H1 (cell line): Measurements from ENCODE around the gene MFRP. TPM values are rescaled to one million over a fixed set of nuclear protein-coding genes. Genes with fewer than 3 reads are reported as not detected.

Experiments used
- CTCF ChIA-PET: fragments of 300-600 bp; sonication (Branson Sonifier 250); formaldehyde crosslinking; loops from one replicate; lab custom pipeline; 2021; ENCODE audit not compliant: partially characterized antibody; lab: Charles Lee
- POLR2A ChIA-PET: fragments of 300-600 bp; sonication (Branson Sonifier 250); formaldehyde crosslinking; loops from one replicate; lab custom pipeline; 2021; ENCODE audit warnings: inconsistent platforms; ENCODE audit not compliant: partially characterized antibody; lab: Charles Lee
- DNase-seq, 2 experiments: peaks; one replicate each; pipeline versions ENCODE4 v3.0.0 to v3.0.0-alpha.2; 2010 to 2022; ENCODE audit warnings: low spot score in 2 of 2, low read depth in 1 of 2, mixed read lengths in 1 of 2
- FAIRE-seq: peaks from 2 replicates; lab custom pipeline; 2011; peaks lifted over from hg19 to GRCh38; lab: Jason Lieb, UNC
- H2AFZ ChIP-seq: 2 replicates; pipeline ENCODE4 v1.8.1; 2012; ENCODE audit warnings: low read length, inconsistent platforms
- H2AK5ac ChIP-seq: 2 replicates; pipeline ENCODE4 v1.6.1; 2013; ENCODE audit warnings: low read depth, low read length
- H2BK120ac ChIP-seq: replicated peaks from 2 replicates; pipeline ENCODE3; 2013; ENCODE audit warnings: low read depth, low read length, inconsistent platforms
- H2BK12ac ChIP-seq: 2 replicates; pipeline ENCODE4 v1.6.1; 2013; ENCODE audit warnings: low read depth, low read length
- H2BK15ac ChIP-seq: 2 replicates; pipeline ENCODE4 v1.6.1; 2013; ENCODE audit warnings: low read length
- H2BK20ac ChIP-seq: 2 replicates; pipeline ENCODE4 v1.6.1; 2013; ENCODE audit warnings: low read length
- H2BK5ac ChIP-seq: 2 replicates; pipeline ENCODE4 v1.6.1; 2013; ENCODE audit warnings: low read depth, low read length
- H3K14ac ChIP-seq: 2 replicates; pipeline ENCODE4 v1.6.1; 2013; ENCODE audit warnings: inconsistent platforms; ENCODE audit not compliant: insufficient read length
- H3K18ac ChIP-seq: 2 replicates; pipeline ENCODE4 v1.6.1; 2013; ENCODE audit warnings: low read length; ENCODE audit errors: extremely low read depth
- H3K23ac ChIP-seq: 2 replicates; pipeline ENCODE4 v1.6.1; 2013; ENCODE audit warnings: inconsistent platforms; ENCODE audit not compliant: insufficient read length
- H3K23me2 ChIP-seq: 2 replicates; pipeline ENCODE4 v1.6.1; 2013; ENCODE audit warnings: low read depth, low read length
- H3K27ac ChIP-seq: 2 replicates; pipeline ENCODE4 v1.6.1; 2011; ENCODE audit warnings: low read depth, low read length, inconsistent platforms
- H3K27me3 ChIP-seq, 4 experiments: replicated peaks in 1 of 4; 1 replicate in 1 of 4; 2 replicates in 3 of 4; pipeline versions ENCODE4 v1.6.1 to v1.8.1; 2011 to 2013; ENCODE audit warnings: low read length in 3 of 4, mild to moderate bottlenecking in 3 of 4, inconsistent platforms in 2 of 4, mixed read lengths in 2 of 4, moderate library complexity in 1 of 4; ENCODE audit not compliant: control insufficient read depth in 3 of 4, insufficient read depth in 3 of 4; ENCODE audit errors: extremely low read depth in 1 of 4
- H3K36me3 ChIP-seq, 4 experiments: 2 replicates each; pipeline versions ENCODE4 v1.6.1 to v1.8.1; 2011 to 2013; ENCODE audit warnings: mild to moderate bottlenecking in 4 of 4, low read length in 3 of 4, moderate library complexity in 2 of 4, control low read depth in 1 of 4, inconsistent platforms in 1 of 4; ENCODE audit not compliant: insufficient read depth in 4 of 4, control insufficient read depth in 2 of 4
- H3K4ac ChIP-seq: replicated peaks from 2 replicates; pipeline ENCODE3; 2013; ENCODE audit warnings: low read length, low read depth, mixed read lengths, inconsistent platforms; ENCODE audit not compliant: insufficient read length
- H3K4me1 ChIP-seq, 4 experiments: replicated peaks in 1 of 4; 1 replicate in 1 of 4; 2 replicates in 3 of 4; pipeline versions ENCODE4 v1.6.1 to v1.8.1; 2011 to 2013; ENCODE audit warnings: low read length in 3 of 4, inconsistent platforms in 2 of 4, mixed read lengths in 1 of 4; ENCODE audit not compliant: insufficient read depth in 4 of 4, control insufficient read depth in 3 of 4
- H3K4me2 ChIP-seq, 2 experiments: 2 replicates each; pipeline versions ENCODE4 v1.6.1 to v1.8.1; 2011 to 2013; ENCODE audit warnings: low read depth in 2 of 2, low read length in 2 of 2, control low read depth in 1 of 2, inconsistent platforms in 1 of 2, mild to moderate bottlenecking in 1 of 2; ENCODE audit not compliant: insufficient read depth in 1 of 2
- H3K4me3 ChIP-seq, 4 experiments: fragments of 200-600, 300-600 bp in 1 of 4; sonication (generic), shearing (Covaris generic), sonication (Bioruptor Twin) in 1 of 4; 2 replicates each; pipeline versions ENCODE4 v1.5.1 to v1.8.1; 2011 to 2016; ENCODE audit warnings: low read length in 4 of 4, low read depth in 3 of 4, control low read depth in 2 of 4, inconsistent platforms in 2 of 4, mild to moderate bottlenecking in 2 of 4, mixed read lengths in 1 of 4, moderate library complexity in 1 of 4; ENCODE audit not compliant: insufficient read depth in 2 of 4; ENCODE audit errors: extremely low read depth in 1 of 4
- H3K56ac ChIP-seq: replicated peaks from 2 replicates; pipeline ENCODE3; 2013; ENCODE audit warnings: low read depth, mild to moderate bottlenecking, mixed read lengths, low read length, inconsistent platforms; ENCODE audit not compliant: insufficient read length
- H3K79me1 ChIP-seq: 2 replicates; pipeline ENCODE4 v1.6.1; 2013; ENCODE audit warnings: low read depth, low read length, control low read depth
- H3K79me2 ChIP-seq, 2 experiments: 2 replicates each; pipeline versions ENCODE4 v1.6.1 to v1.8.1; 2012 to 2013; ENCODE audit warnings: low read length in 2 of 2, mild to moderate bottlenecking in 2 of 2, inconsistent platforms in 1 of 2; ENCODE audit not compliant: insufficient read depth in 2 of 2, control insufficient read depth in 1 of 2
- H3K9ac ChIP-seq, 4 experiments: replicated peaks in 1 of 4; 1 replicate in 1 of 4; 2 replicates in 3 of 4; pipeline versions ENCODE4 v1.6.1 to v1.8.1; 2011 to 2013; ENCODE audit warnings: low read depth in 3 of 4, low read length in 3 of 4, control low read depth in 2 of 4, mild to moderate bottlenecking in 2 of 4, moderate library complexity in 2 of 4, inconsistent platforms in 1 of 4; ENCODE audit errors: extremely low read depth in 1 of 4
- H3K9me3 ChIP-seq, 2 experiments: 2 replicates each; pipeline versions ENCODE4 v1.6.1 to v1.8.1; 2012 to 2013; ENCODE audit warnings: mild to moderate bottlenecking in 2 of 2, moderate library complexity in 2 of 2, control low read depth in 1 of 2, inconsistent platforms in 1 of 2, low read depth in 1 of 2, low read length in 1 of 2, mixed read lengths in 1 of 2; ENCODE audit not compliant: insufficient read depth in 2 of 2
- H4K20me1 ChIP-seq, 2 experiments: replicated peaks in 1 of 2; 2 replicates each; pipeline versions ENCODE3 to v1.8.1; 2011 to 2013; ENCODE audit warnings: inconsistent platforms in 2 of 2, low read length in 2 of 2, mild to moderate bottlenecking in 1 of 2; ENCODE audit not compliant: insufficient read depth in 2 of 2, control insufficient read depth in 1 of 2
- H4K5ac ChIP-seq: 2 replicates; pipeline ENCODE4 v1.6.1; 2013; ENCODE audit warnings: low read length, low read depth, mixed read lengths, inconsistent platforms; ENCODE audit not compliant: insufficient read length
- H4K8ac ChIP-seq: 2 replicates; pipeline ENCODE4 v1.8.0; 2013; ENCODE audit warnings: mild to moderate bottlenecking, moderate library complexity, low read length, inconsistent platforms; ENCODE audit not compliant: insufficient read depth; ENCODE audit errors: extremely low read depth
- H4K91ac ChIP-seq: replicated peaks from 2 replicates; pipeline ENCODE3; 2013; ENCODE audit warnings: low read length, mixed read lengths, inconsistent platforms; ENCODE audit not compliant: insufficient read length
- ASH2L ChIP-seq: fragments of 200-600, 300-600 bp; sonication (generic); IDR thresholded peaks from one replicate; pipeline ENCODE4 v1.7.1; 2017; ENCODE audit warnings: low read length
- CREB1 ChIP-seq: IDR thresholded peaks from 2 replicates; pipeline ENCODE4 v1.6.1; 2012; ENCODE audit warnings: inconsistent platforms
- EGR1 ChIP-seq: IDR thresholded peaks from 2 replicates; pipeline ENCODE4 v1.6.1; 2011; ENCODE audit warnings: low read depth, low read length, borderline replicate concordance
- KDM1A ChIP-seq: fragments of 200-600, 300-600 bp; sonication (generic); IDR thresholded peaks from 2 replicates; pipeline ENCODE4 v1.7.1; 2016; ENCODE audit warnings: mild to moderate bottlenecking, low read length, borderline replicate concordance
- POU5F1 ChIP-seq: IDR thresholded peaks from 2 replicates; pipeline ENCODE4 v1.6.1; 2011; ENCODE audit warnings: low read depth, mild to moderate bottlenecking, low read length, moderate library complexity
- RAD21 ChIP-seq, 2 experiments: IDR thresholded peaks in 1 of 2; conservative IDR thresholded peaks in 1 of 2; 2 replicates each; pipeline ENCODE4 v1.6.1; 2011; ENCODE audit warnings: low read depth in 2 of 2, low read length in 2 of 2, improper control_type of control experiment in 1 of 2, inconsistent platforms in 1 of 2, mild to moderate bottlenecking in 1 of 2, moderate library complexity in 1 of 2
- SIN3A ChIP-seq, 2 experiments: IDR thresholded peaks in 1 of 2; conservative IDR thresholded peaks in 1 of 2; 2 replicates each; pipeline ENCODE4 v1.6.1; 2011 to 2012; ENCODE audit warnings: low read length in 2 of 2, improper control_type of control experiment in 1 of 2, low read depth in 1 of 2, mild to moderate bottlenecking in 1 of 2
- YY1 ChIP-seq: IDR thresholded peaks from 2 replicates; pipeline ENCODE4 v1.6.1; 2011; ENCODE audit warnings: low read depth, mild to moderate bottlenecking, low read length
- WGBS, 2 experiments: shearing (Covaris generic) in 1 of 2; methylation state at CpG; one replicate each; pipeline versions ENCODE4 v1.1.6 to v1.1.7; 2013 to 2015; ENCODE audit warnings: low lambda C conversion rate in 2 of 2, mixed read lengths in 2 of 2, inconsistent platforms in 1 of 2, low coverage in 1 of 2, missing lambda C conversion rate in 1 of 2; ENCODE audit not compliant: insufficient replicate concordance in 2 of 2, insufficient coverage in 1 of 2, insufficient read length in 1 of 2; ENCODE audit errors: extremely low coverage in 1 of 2, missing lambda C conversion rate in 1 of 2; 5-methylcytosine and 5-hydroxymethylcytosine counted together
- polyA plus RNA-seq, 7 experiments: library from polyadenylated mRNA; depleted of rRNA in 3 of 7; stranded (reverse) in 5 of 7; unstranded in 2 of 7; fragments of >200 nt in 5 of 7; fragments of 200-250 nt in 2 of 7; gene quantifications; 1 replicate in 5 of 7; 2 replicates in 1 of 7; 4 replicates in 1 of 7; pipeline versions ENCODE4 v1.2.1 to v1.2.3, GENCODE V29; 2011 to 2013; ENCODE audit warnings: missing spikeins in 2 of 7, mixed read lengths in 2 of 7
- total RNA-seq: library from RNA; stranded (reverse); fragmentation: NEBNext Ultra II Directional; extraction: Animal tissue kit (Norgen Biotek cat#: 25700); gene quantifications from 2 replicates; pipeline ENCODE4 v1.2.1, GENCODE V29; 2021
- TF ChIP-seq, protein P1 (sequence below), 3 experiments: IDR thresholded peaks; 1 replicate in 2 of 3; 2 replicates in 1 of 3; pipeline versions ENCODE4 v1.5.1 to v1.6.1; 2011; ENCODE audit warnings: low read length in 3 of 3, mild to moderate bottlenecking in 3 of 3, inconsistent platforms in 2 of 3, low read depth in 1 of 3, moderate library complexity in 1 of 3; ENCODE audit not compliant: insufficient read depth in 1 of 3; ENCODE audit errors: control extremely low read depth in 1 of 3

MFRP gene
- total and polyA plus RNA-seq, 2 of the 8 experiments (the other 6 are each of a cell fraction or from before 2014, with no cell fraction given), result 0.02 TPM; not detected in 1

GRCh38 chr11:119389611-119390254 lies 43.2 kb upstream of the MFRP start:
- DNase-seq (peak in 1 of 2 experiments; percentile 83), FAIRE-seq (peak; percentile 86)
- Histone ChIP-seq H2BK120ac (no peak overlapping the region), H4K5ac (no peak overlapping the region), H3K27ac (no peak overlapping the region), H4K20me1 (no peaks in the 10 kb centered on the region), H3K4me1 (no peaks in the 10 kb centered on the region; a peak in 1 of 7 replicates), H2BK12ac (0 out of 2 replicates have a peak overlapping the region, but pooled peaks have one; percentile 1), H3K79me2 (no peaks in the 10 kb centered on the region), H2BK20ac (no peak overlapping the region), H3K18ac (no peak overlapping the region), H3K14ac (no peak overlapping the region), H3K4me2 (no peak overlapping the region), H3K4ac (no peak overlapping the region), H3K9ac (no peak overlapping the region; a peak in 1 of 7 replicates), H3K9me3 (no peaks in the 10 kb centered on the region), H3K56ac (no peak overlapping the region), H3K23ac (no peak overlapping the region), H3K27me3 (no peaks in the 10 kb centered on the region), H3K79me1 (no peaks in the 10 kb centered on the region), H2AK5ac (no peak overlapping the region), H3K36me3 (no peaks in the 10 kb centered on the region)
- WGBS, 2 experiments, result 55% methylated on average over 5 of the region's 5 CpGs; no CpG with 5 or more reads in 1 of the 2 experiments
- POLR2A ChIA-PET, result interaction anchor here (1.0 to 1.3 kb wide), 2 partner anchors 9 to 26 kb away, joined by 3 to 4 read pairs; partner anchors contain the start of gene USP2
- TF ChIP-seq KDM1A (no peak), SIN3A (conservative IDR thresholded peaks at IDR 0.05 in 1 of 2, IDR thresholded peaks at IDR 0.05 in 1 of 2; ENCODE audit: low read depth in 1 of 2, low read length in 2 of 2) (peak in 1 of 2 experiments; percentile 88; a peak in 2 of 4 replicates), EGR1 (no peak), YY1 (0 out of 2 replicates have a peak, but pooled peaks have one; percentile 48), POU5F1 (no peak), ASH2L (no peak), RAD21 (IDR thresholded peaks at IDR 0.05 in 1 of 2, conservative IDR thresholded peaks at IDR 0.05 in 1 of 2; ENCODE audit: low read depth in 2 of 2, low read length in 2 of 2) (peak; percentile 41 to 59), CREB1 (0 out of 2 replicates have a peak, but pooled peaks have one; percentile 16)
- TF ChIP-seq, protein P1, sequence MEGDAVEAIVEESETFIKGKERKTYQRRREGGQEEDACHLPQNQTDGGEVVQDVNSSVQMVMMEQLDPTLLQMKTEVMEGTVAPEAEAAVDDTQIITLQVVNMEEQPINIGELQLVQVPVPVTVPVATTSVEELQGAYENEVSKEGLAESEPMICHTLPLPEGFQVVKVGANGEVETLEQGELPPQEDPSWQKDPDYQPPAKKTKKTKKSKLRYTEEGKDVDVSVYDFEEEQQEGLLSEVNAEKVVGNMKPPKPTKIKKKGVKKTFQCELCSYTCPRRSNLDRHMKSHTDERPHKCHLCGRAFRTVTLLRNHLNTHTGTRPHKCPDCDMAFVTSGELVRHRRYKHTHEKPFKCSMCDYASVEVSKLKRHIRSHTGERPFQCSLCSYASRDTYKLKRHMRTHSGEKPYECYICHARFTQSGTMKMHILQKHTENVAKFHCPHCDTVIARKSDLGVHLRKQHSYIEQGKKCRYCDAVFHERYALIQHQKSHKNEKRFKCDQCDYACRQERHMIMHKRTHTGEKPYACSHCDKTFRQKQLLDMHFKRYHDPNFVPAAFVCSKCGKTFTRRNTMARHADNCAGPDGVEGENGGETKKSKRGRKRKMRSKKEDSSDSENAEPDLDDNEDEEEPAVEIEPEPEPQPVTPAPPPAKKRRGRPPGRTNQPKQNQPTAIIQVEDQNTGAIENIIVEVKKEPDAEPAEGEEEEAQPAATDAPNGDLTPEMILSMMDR (IDR thresholded peaks at IDR 0.05; ENCODE audit: control extremely low read depth in 1 of 3, insufficient read depth in 1 of 3, low read depth in 1 of 3, low read length in 3 of 3), result peak; percentile 63 to 84 (median 68)
- TF ChIP-seq, all 59 proteins: peak for 5
- CTCF ChIA-PET, result interaction anchor here (0.7 to 26.3 kb wide), 24 partner anchors 9 to 225 kb away, joined by 3 to 463 read pairs (median 4); partner anchors contain the start of genes C1QTNF5, MFRP and USP2
- Histone ChIP-seq H2AFZ (0 out of 2 replicates have a peak overlapping the region, but pooled peaks have one; percentile 11), H4K8ac (no peak overlapping the region), H2BK15ac (no peak overlapping the region), H3K23me2 (no peaks in the 10 kb centered on the region; the same call in 1 of the 2 replicates), H2BK5ac (no peak overlapping the region), H3K4me3 (no peak overlapping the region), H4K91ac (no peak overlapping the region)
